BJ (cell line): ENCODE measurements around the gene TICRR. TPM values are rescaled to one million over a fixed set of nuclear protein-coding genes. Genes with fewer than 3 reads are reported as not detected.

Source experiments
- CTCF ChIA-PET: fragments of 350-600 bp; formaldehyde crosslinking; extraction: SDS; loops from one replicate; lab custom pipeline; 2021; ENCODE audit warnings: antibody characterized with exemption, inconsistent platforms; lab: Yijun Ruan, JAX
- POLR2A ChIA-PET: fragments of 300-600 bp; sonication (Branson Sonifier 250); formaldehyde crosslinking; extraction: SDS; loops from one replicate; lab custom pipeline; 2021; ENCODE audit warnings: antibody characterized with exemption; lab: Charles Lee
- DNase-seq: peaks from one replicate; pipeline ENCODE4 v3.0.0-alpha.2; 2011; ENCODE audit warnings: low read depth
- H3K27me3 ChIP-seq: 2 replicates; pipeline ENCODE4 v1.6.0; 2011; ENCODE audit warnings: low read length; ENCODE audit not compliant: control insufficient read depth, insufficient read depth
- H3K36me3 ChIP-seq: 2 replicates; pipeline ENCODE4 v1.5.1; 2011; ENCODE audit warnings: low read length; ENCODE audit not compliant: control insufficient read depth, insufficient read depth
- H3K4me3 ChIP-seq: 2 replicates; pipeline ENCODE4 v1.5.1; 2011; ENCODE audit warnings: low read depth, mild to moderate bottlenecking, control low read depth, low read length
- CTCF ChIP-seq: IDR thresholded peaks from 2 replicates; pipeline ENCODE4 v1.5.1; 2011; ENCODE audit warnings: low read depth, mild to moderate bottlenecking, control low read depth, inconsistent platforms, low read length, moderate library complexity; ENCODE audit not compliant: insufficient read depth
- polyA plus RNA-seq: library from polyadenylated mRNA; depleted of rRNA; stranded (reverse); fragments of >200 nt; gene quantifications from 2 replicates; pipeline ENCODE4 v1.2.3, GENCODE V29; 2011

Gene TICRR
- polyA plus RNA-seq, 1 experiment, result 2.4 TPM

GRCh38 chr15:89530976-89531375 lies 44.3 kb upstream of the TICRR start:
- no peaks in the 10 kb centered on the region; the same call in 1 of the 2 replicates for H3K27me3 ChIP-seq
- ChIA-PET POLR2A (no interaction called here), CTCF (interaction anchor here (0.6 to 1.1 kb wide), 2 partner anchors 127 to 172 kb away, joined by 4 read pairs; no protein-coding TSS in a partner anchor)
- TF ChIP-seq CTCF, result no peak
- H3K4me3 ChIP-seq, result no peak overlapping the region
- DNase-seq, result no peak
- no peaks in the 10 kb centered on the region for H3K36me3 ChIP-seq

- POLR2A ChIA-PET, result no interaction called here
- no peaks in the 10 kb centered on the region; the same call in 1 of the 2 replicates for H3K27me3 ChIP-seq
- no peak for DNase-seq
- H3K36me3 ChIP-seq, result no peaks in the 10 kb centered on the region
- no peak for TF ChIP-seq CTCF
- no peak overlapping the region for H3K4me3 ChIP-seq
- CTCF ChIA-PET, result interaction anchor here (0.8 to 1.0 kb wide), 3 partner anchors 23 to 38 kb away, joined by 3 to 4 read pairs (median 4); no protein-coding TSS in a partner anchor
These were observed 43.3 kb upstream of the TICRR start for GRCh38 chr15:89531796-89532537.

- CTCF ChIA-PET, result no interaction called here
- no peaks in the 10 kb centered on the region; the same call in 1 of the 2 replicates for H3K27me3 ChIP-seq
- no peak for TF ChIP-seq CTCF
- no peaks in the 10 kb centered on the region for H3K36me3 ChIP-seq
- DNase-seq, result no peak
- H3K4me3 ChIP-seq, result no peak overlapping the region
- POLR2A ChIA-PET, result no interaction called here
These were observed 41.3 kb upstream of the TICRR start for GRCh38 chr15:89533861-89534544.

- TF ChIP-seq CTCF, result no peak
- Histone ChIP-seq H3K4me3 (no peak overlapping the region), H3K27me3 (peaks cover 2% of the 10 kb centered on the region; the same call in 1 of the 2 replicates), H3K36me3 (no peaks in the 10 kb centered on the region)
- CTCF ChIA-PET, result interaction anchor here (1.1 to 1.4 kb wide), 2 partner anchors 16 to 181 kb away, joined by 3 to 4 read pairs; no protein-coding TSS in a partner anchor
- DNase-seq, result no peak
- POLR2A ChIA-PET, result no interaction called here
These were observed 36.2 kb upstream of the TICRR start for GRCh38 chr15:89539027-89539426.

- ChIA-PET POLR2A (no interaction called here), CTCF (interaction anchor here (1.2 kb wide), 1 partner anchor 13 kb away, joined by 3 read pairs; no protein-coding TSS in a partner anchor)
- Histone ChIP-seq H3K27me3 (peaks cover 4% of the 10 kb centered on the region; the same call in 1 of the 2 replicates), H3K4me3 (no peak overlapping the region), H3K36me3 (no peaks in the 10 kb centered on the region)
- DNase-seq, result no peak
- TF ChIP-seq CTCF, result no peak
These were observed 32.9 kb upstream of the TICRR start for GRCh38 chr15:89542369-89542768.
